ENCODE measurements around the gene SPCS2.

SPCS2 gene

GRCh38 chr11:74978041-74978440, 29.0 kb downstream of the SPCS2 start:
- H3K4me1 Mint-ChIP-seq: no peaks in the 10 kb centered on the region
- H3K4me3 Mint-ChIP-seq: no peak overlapping the region
- H3K36me3 Mint-ChIP-seq (ENCODE audit: low read depth): peaks cover 54% of the 10 kb centered on the region
- no peaks in the 10 kb centered on the region for H3K27me3 Mint-ChIP-seq (ENCODE audit: low read depth)
- TF ChIP-seq CTCF (IDR thresholded peaks at IDR 0.05; ENCODE audit: unreplicated experiment in 3 of 3): no peak
- H3K9me3 Mint-ChIP-seq: no peaks in the 10 kb centered on the region
- H3K27ac Mint-ChIP-seq: no peak overlapping the region

GRCh38 chr11:74980634-74981033, 31.6 kb downstream of the SPCS2 start:
- TF ChIP-seq CTCF (IDR thresholded peaks at IDR 0.05; ENCODE audit: unreplicated experiment in 3 of 3): no peak
- Mint-ChIP-seq H3K27ac (no peak overlapping the region), H3K36me3 (ENCODE audit: low read depth) (peaks cover 31% of the 10 kb centered on the region), H3K27me3 (ENCODE audit: low read depth) (no peaks in the 10 kb centered on the region), H3K4me3 (no peak overlapping the region), H3K9me3 (no peaks in the 10 kb centered on the region), H3K4me1 (no peaks in the 10 kb centered on the region)

GRCh38 chr11:74981888-74982287, 32.8 kb downstream of the SPCS2 start:
- no peak overlapping the region for H3K27ac Mint-ChIP-seq
- no peak for TF ChIP-seq CTCF (IDR thresholded peaks at IDR 0.05; ENCODE audit: unreplicated experiment in 3 of 3)
- H3K36me3 Mint-ChIP-seq (ENCODE audit: low read depth): peaks cover 25% of the 10 kb centered on the region
- H3K4me1 Mint-ChIP-seq: no peaks in the 10 kb centered on the region
- no peaks in the 10 kb centered on the region for H3K27me3 Mint-ChIP-seq (ENCODE audit: low read depth)
- H3K4me3 Mint-ChIP-seq: no peak overlapping the region
- H3K9me3 Mint-ChIP-seq: no peaks in the 10 kb centered on the region

- H3K36me3 Mint-ChIP-seq (ENCODE audit: low read depth): peaks cover 18% of the 10 kb centered on the region
- TF ChIP-seq CTCF (IDR thresholded peaks at IDR 0.05; ENCODE audit: unreplicated experiment in 3 of 3): no peak
- H3K4me1 Mint-ChIP-seq: no peaks in the 10 kb centered on the region
- no peaks in the 10 kb centered on the region for H3K27me3 Mint-ChIP-seq (ENCODE audit: low read depth)
- no peaks in the 10 kb centered on the region for H3K9me3 Mint-ChIP-seq
- H3K27ac Mint-ChIP-seq: no peak overlapping the region
- H3K4me3 Mint-ChIP-seq: no peak overlapping the region
Observed at GRCh38 chr11:74984070-74984469, 35.0 kb downstream of the SPCS2 start.

- Mint-ChIP-seq H3K27ac (no peak overlapping the region), H3K27me3 (ENCODE audit: low read depth) (no peaks in the 10 kb centered on the region), H3K36me3 (ENCODE audit: low read depth) (peaks cover 13% of the 10 kb centered on the region), H3K4me3 (no peak overlapping the region), H3K4me1 (peaks cover 5% of the 10 kb centered on the region), H3K9me3 (no peaks in the 10 kb centered on the region)
- no peak for TF ChIP-seq CTCF (IDR thresholded peaks at IDR 0.05; ENCODE audit: unreplicated experiment in 3 of 3)
Observed at GRCh38 chr11:74984730-74985129, 35.7 kb downstream of the SPCS2 start.

GRCh38 chr11:74988541-74989259, 39.6 kb downstream of the SPCS2 start, which contains the start of gene NEU3:
Gene NEU3, plus strand, starts transcription at chr11:74988933. Its CDS starts 128 bp downstream, at chr11:74989061.
- peak within 1 kb of the TSS; percentile 73 to 85 (median 83) for H3K27ac Mint-ChIP-seq
- H3K9me3 Mint-ChIP-seq: no peaks in the 10 kb centered on the region
- TF ChIP-seq CTCF (IDR thresholded peaks at IDR 0.05; ENCODE audit: unreplicated experiment in 3 of 3): no peak
- H3K27me3 Mint-ChIP-seq (ENCODE audit: low read depth): no peaks in the 10 kb centered on the region
- peaks cover 10% of the 10 kb centered on the region for H3K4me1 Mint-ChIP-seq
- no peaks in the 10 kb centered on the region for H3K36me3 Mint-ChIP-seq (ENCODE audit: low read depth)
- H3K4me3 Mint-ChIP-seq: peak within 1 kb of the TSS; percentile 89 to 92 (median 91)
